ENCODE results near the gene LRSAM1. TPM values are rescaled to one million over a fixed set of nuclear protein-coding genes. Genes with fewer than 3 reads are reported as not detected.

Gene LRSAM1
- total RNA-seq, 1 experiment from 2014 or later = 25.8 TPM

- no peak overlapping the region for H3K27ac Mint-ChIP-seq (ENCODE audit: unreplicated experiment)
- no peak for DNase-seq
- intact Hi-C loops (cut with micrococcal nuclease; ENCODE audit: unreplicated experiment) = no loop called here
- Histone ChIP-seq H3K36me3 (ENCODE audit: control insufficient read depth, insufficient read depth, low read length) (peaks cover 11% of the 10 kb centered on the region), H3K27me3 (replicated peaks; ENCODE audit: control insufficient read depth, insufficient read depth, low read length) (no peaks in the 10 kb centered on the region), H3K4me3 (ENCODE audit: low read depth, low read length) (no peak overlapping the region), H3K9me3 (peaks cover 25% of the 10 kb centered on the region), H3K4me1 (no peaks in the 10 kb centered on the region)
- H3K9me3 Mint-ChIP-seq (ENCODE audit: unreplicated experiment) = no peaks in the 10 kb centered on the region
- H3K4me3 Mint-ChIP-seq (ENCODE audit: unreplicated experiment) = no peak overlapping the region
- peaks cover 79% of the 10 kb centered on the region for H3K36me3 Mint-ChIP-seq (ENCODE audit: insufficient read depth, unreplicated experiment)
- ChIA-PET POLR2A (no interaction called here), CTCF (interaction anchor here (0.8 to 1.4 kb wide), 4 partner anchors 35 to 208 kb away, joined by 3 to 7 read pairs (median 5); partner anchors contain the start of gene TOR2A)
- no peaks in the 10 kb centered on the region for H3K4me1 Mint-ChIP-seq (ENCODE audit: low read depth, unreplicated experiment)
- H3K27me3 Mint-ChIP-seq (ENCODE audit: insufficient read depth, unreplicated experiment) = no peaks in the 10 kb centered on the region
- BruUV-seq (replicated peaks) = no TSS peak
- no peak for TF ChIP-seq CTCF (IDR thresholded peaks at IDR 0.05; ENCODE audit: insufficient read depth in 1 of 2, low read depth in 1 of 2, low read length in 1 of 2, severe bottlenecking in 1 of 2, unreplicated experiment in 1 of 2)
Measured at GRCh38 chr9:127526655-127527559, 75.6 kb downstream of the LRSAM1 start.

GRCh38 chr9:127527560-127528268 is 76.4 kb downstream of the LRSAM1 start:
- BruUV-seq (replicated peaks) = no TSS peak
- no peak for DNase-seq
- Histone ChIP-seq H3K4me1 (no peaks in the 10 kb centered on the region), H3K9me3 (peaks cover 25% of the 10 kb centered on the region), H3K36me3 (ENCODE audit: control insufficient read depth, insufficient read depth, low read length) (peaks cover 11% of the 10 kb centered on the region), H3K27me3 (replicated peaks; ENCODE audit: control insufficient read depth, insufficient read depth, low read length) (no peaks in the 10 kb centered on the region), H3K4me3 (ENCODE audit: low read depth, low read length) (no peak overlapping the region)
- Mint-ChIP-seq H3K4me1 (ENCODE audit: low read depth, unreplicated experiment) (no peaks in the 10 kb centered on the region), H3K9me3 (ENCODE audit: unreplicated experiment) (no peaks in the 10 kb centered on the region), H3K27me3 (ENCODE audit: insufficient read depth, unreplicated experiment) (no peaks in the 10 kb centered on the region), H3K27ac (ENCODE audit: unreplicated experiment) (no peak overlapping the region), H3K4me3 (ENCODE audit: unreplicated experiment) (no peak overlapping the region), H3K36me3 (ENCODE audit: insufficient read depth, unreplicated experiment) (peaks cover 78% of the 10 kb centered on the region)
- no peak for TF ChIP-seq CTCF (IDR thresholded peaks at IDR 0.05; ENCODE audit: insufficient read depth in 1 of 2, low read depth in 1 of 2, low read length in 1 of 2, severe bottlenecking in 1 of 2, unreplicated experiment in 1 of 2)
- ChIA-PET POLR2A (no interaction called here), CTCF (interaction anchor here (0.8 kb wide), 1 partner anchor 118 kb away, joined by 6 read pairs; no protein-coding TSS in a partner anchor)
- intact Hi-C loops (cut with micrococcal nuclease; ENCODE audit: unreplicated experiment) = no loop called here

GRCh38 chr9:127528422-127529251 is 77.3 kb downstream of the LRSAM1 start:
- peaks cover 20% of the 10 kb centered on the region for H3K9me3 ChIP-seq
- H3K27me3 Mint-ChIP-seq (ENCODE audit: insufficient read depth, unreplicated experiment) = no peaks in the 10 kb centered on the region
- CTCF ChIA-PET = interaction anchor here (0.8 kb wide), 1 partner anchor 206 kb away, joined by 3 read pairs; the partner anchor contains the start of gene TOR2A
- POLR2A ChIA-PET = no interaction called here
- intact Hi-C loops (cut with micrococcal nuclease; ENCODE audit: unreplicated experiment) = no loop called here
- no peaks in the 10 kb centered on the region for H3K4me1 Mint-ChIP-seq (ENCODE audit: low read depth, unreplicated experiment)
- no peaks in the 10 kb centered on the region for H3K4me1 ChIP-seq
- TF ChIP-seq CTCF (IDR thresholded peaks at IDR 0.05; ENCODE audit: insufficient read depth in 1 of 2, low read depth in 1 of 2, low read length in 1 of 2, severe bottlenecking in 1 of 2, unreplicated experiment in 1 of 2) = no peak
- H3K36me3 ChIP-seq (ENCODE audit: control insufficient read depth, insufficient read depth, low read length) = peaks cover 8% of the 10 kb centered on the region
- no peak overlapping the region for H3K4me3 ChIP-seq (ENCODE audit: low read depth, low read length)
- H3K27ac Mint-ChIP-seq (ENCODE audit: unreplicated experiment) = no peak overlapping the region
- BruUV-seq (replicated peaks) = no TSS peak
- no peaks in the 10 kb centered on the region for H3K9me3 Mint-ChIP-seq (ENCODE audit: unreplicated experiment)
- no peaks in the 10 kb centered on the region for H3K27me3 ChIP-seq (replicated peaks; ENCODE audit: control insufficient read depth, insufficient read depth, low read length)
- DNase-seq = no peak
- no peak overlapping the region for H3K4me3 Mint-ChIP-seq (ENCODE audit: unreplicated experiment)
- peaks cover 68% of the 10 kb centered on the region for H3K36me3 Mint-ChIP-seq (ENCODE audit: insufficient read depth, unreplicated experiment)

All from Caco-2 (cell line).